MM.1S (cell line): ENCODE results near the gene LEF1.

Source experiments
- DNase-seq: peaks from one replicate; pipeline ENCODE4 v3.0.0-alpha.2; 2015
- H2AFZ ChIP-seq: fragments of 300-600 bp; sonication (generic); 2 replicates; pipeline ENCODE4 v1.6.0; 2016; ENCODE audit warnings: antibody characterized with exemption, low read length
- H3F3A ChIP-seq: fragments of 300-600 bp; sonication (generic); 2 replicates; pipeline ENCODE4 v1.6.1; 2016; ENCODE audit warnings: mild to moderate bottlenecking, antibody characterized with exemption, low read length, moderate library complexity, mixed read lengths; ENCODE audit not compliant: insufficient read depth
- H3K27ac ChIP-seq: fragments of 300-600 bp; sonication (generic); 2 replicates; pipeline ENCODE4 v1.5.1; 2016; ENCODE audit warnings: mild to moderate bottlenecking, low read length
- H3K27me3 ChIP-seq: fragments of 300-600 bp; sonication (generic); replicated peaks from 2 replicates; pipeline ENCODE4 v1.6.0; 2016; ENCODE audit warnings: low read length; ENCODE audit not compliant: insufficient read depth
- H3K36me3 ChIP-seq: fragments of 300-600 bp; sonication (generic); replicated peaks from 2 replicates; pipeline ENCODE4 v1.6.1; 2016; ENCODE audit warnings: mild to moderate bottlenecking, low read length, mixed read lengths; ENCODE audit not compliant: insufficient read depth
- H3K4me1 ChIP-seq: fragments of 300-600 bp; sonication (generic); 2 replicates; pipeline ENCODE4 v1.6.1; 2016; ENCODE audit warnings: low read length, mixed read lengths
- H3K4me2 ChIP-seq: fragments of 300-600 bp; sonication (generic); 2 replicates; pipeline ENCODE4 v1.6.0; 2016; ENCODE audit warnings: low read depth, low read length
- H3K4me3 ChIP-seq: fragments of 300-600 bp; sonication (generic); 2 replicates; pipeline ENCODE4 v1.5.1; 2016; ENCODE audit warnings: low read length, mixed read lengths
- H3K79me2 ChIP-seq: fragments of 300-600 bp; sonication (generic); 2 replicates; pipeline ENCODE4 v1.6.1; 2016; ENCODE audit warnings: mixed run types, low read length, mixed read lengths
- H3K9ac ChIP-seq: fragments of 300-600 bp; sonication (generic); 2 replicates; pipeline ENCODE4 v1.6.1; 2016; ENCODE audit warnings: low read length, mixed read lengths
- H3K9me2 ChIP-seq: fragments of 300-600 bp; sonication (generic); replicated peaks from 2 replicates; pipeline ENCODE4 v1.6.1; 2016; ENCODE audit warnings: mild to moderate bottlenecking, low read length, mixed read lengths; ENCODE audit not compliant: insufficient read depth
- H3K9me3 ChIP-seq: fragments of 300-600 bp; sonication (generic); replicated peaks from 2 replicates; pipeline ENCODE4 v1.6.1; 2016; ENCODE audit warnings: mild to moderate bottlenecking, low read length, mixed read lengths; ENCODE audit not compliant: insufficient read depth
- H4K20me1 ChIP-seq: fragments of 300-600 bp; sonication (generic); 2 replicates; pipeline ENCODE4 v1.6.1; 2016; ENCODE audit warnings: mild to moderate bottlenecking, low read length, moderate library complexity, mixed read lengths; ENCODE audit not compliant: insufficient read depth
- EZH2 ChIP-seq: fragments of 300-600 bp; sonication (generic); optimal IDR thresholded peaks from 2 replicates; pipeline ENCODE3; 2017; ENCODE audit warnings: low read depth, mild to moderate bottlenecking, antibody characterized with exemption, low read length, mixed read lengths
- EZH2phosphoT487 ChIP-seq: fragments of 300-600 bp; sonication (generic); IDR thresholded peaks from 2 replicates; pipeline ENCODE4 v1.6.1; 2018; ENCODE audit warnings: antibody characterized with exemption, low read length
- TF ChIP-seq, protein P1 (sequence below): fragments of 300-600 bp; sonication (generic); IDR thresholded peaks from 2 replicates; pipeline ENCODE4 v1.5.1; 2016; ENCODE audit warnings: antibody characterized with exemption, low read length, mixed read lengths

LEF1 gene

DNA sequence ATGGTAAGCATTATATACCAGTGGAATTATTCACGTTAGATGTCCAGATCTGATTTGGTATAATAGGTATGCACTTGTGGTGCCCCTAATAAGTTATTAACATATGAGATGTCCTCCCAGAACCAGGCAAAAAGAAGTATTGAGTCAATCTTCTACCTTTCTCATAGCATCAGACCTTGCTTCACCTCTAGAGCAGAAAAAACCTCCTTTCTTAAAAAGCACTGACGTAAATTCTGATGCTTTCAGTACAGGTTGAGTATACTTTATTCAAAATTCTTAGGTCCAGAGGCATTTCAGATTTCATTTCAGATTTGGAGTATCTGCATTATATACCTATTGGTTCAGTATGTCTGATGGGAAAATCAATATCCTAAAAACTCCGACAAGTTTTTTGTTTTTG lies 22.4 kb downstream of the LEF1 start:
- Histone ChIP-seq H3K9me3 (no peaks in the 10 kb centered on the region), H3K27me3 (no peaks in the 10 kb centered on the region), H3K79me2 (peaks cover 68% of the 10 kb centered on the region), H3K9ac (no peak overlapping the region), H2AFZ (no peak overlapping the region), H3K9me2 (no peaks in the 10 kb centered on the region), H3K36me3 (no peaks in the 10 kb centered on the region), H3K4me3 (no peak overlapping the region), H3K4me1 (peaks cover 10% of the 10 kb centered on the region), H3F3A (no peaks in the 10 kb centered on the region), H3K27ac (no peak overlapping the region), H3K4me2 (no peak overlapping the region), H4K20me1 (no peaks in the 10 kb centered on the region)
- TF ChIP-seq EZH2 (no peak), EZH2phosphoT487 (no peak)
- TF ChIP-seq, protein P1, sequence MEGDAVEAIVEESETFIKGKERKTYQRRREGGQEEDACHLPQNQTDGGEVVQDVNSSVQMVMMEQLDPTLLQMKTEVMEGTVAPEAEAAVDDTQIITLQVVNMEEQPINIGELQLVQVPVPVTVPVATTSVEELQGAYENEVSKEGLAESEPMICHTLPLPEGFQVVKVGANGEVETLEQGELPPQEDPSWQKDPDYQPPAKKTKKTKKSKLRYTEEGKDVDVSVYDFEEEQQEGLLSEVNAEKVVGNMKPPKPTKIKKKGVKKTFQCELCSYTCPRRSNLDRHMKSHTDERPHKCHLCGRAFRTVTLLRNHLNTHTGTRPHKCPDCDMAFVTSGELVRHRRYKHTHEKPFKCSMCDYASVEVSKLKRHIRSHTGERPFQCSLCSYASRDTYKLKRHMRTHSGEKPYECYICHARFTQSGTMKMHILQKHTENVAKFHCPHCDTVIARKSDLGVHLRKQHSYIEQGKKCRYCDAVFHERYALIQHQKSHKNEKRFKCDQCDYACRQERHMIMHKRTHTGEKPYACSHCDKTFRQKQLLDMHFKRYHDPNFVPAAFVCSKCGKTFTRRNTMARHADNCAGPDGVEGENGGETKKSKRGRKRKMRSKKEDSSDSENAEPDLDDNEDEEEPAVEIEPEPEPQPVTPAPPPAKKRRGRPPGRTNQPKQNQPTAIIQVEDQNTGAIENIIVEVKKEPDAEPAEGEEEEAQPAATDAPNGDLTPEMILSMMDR: no peak
- DNase-seq: no peak

GRCh38 chr4:108144451-108144850 lies 24.3 kb downstream of the LEF1 start:
- DNase-seq: no peak
- no peak for TF ChIP-seq EZH2
- TF ChIP-seq, protein P1: no peak
- no peak for TF ChIP-seq EZH2phosphoT487
- no peaks in the 10 kb centered on the region for H3K36me3 ChIP-seq
- H3K9me3 ChIP-seq: no peaks in the 10 kb centered on the region
- H3F3A ChIP-seq: no peaks in the 10 kb centered on the region
- H3K9me2 ChIP-seq: no peaks in the 10 kb centered on the region
- no peak overlapping the region for H3K4me2 ChIP-seq
- H3K79me2 ChIP-seq: peaks cover 71% of the 10 kb centered on the region
- no peak overlapping the region for H2AFZ ChIP-seq
- no peak overlapping the region for H3K4me3 ChIP-seq
- no peaks in the 10 kb centered on the region for H3K27me3 ChIP-seq
- peaks cover 11% of the 10 kb centered on the region for H3K4me1 ChIP-seq
- no peak overlapping the region for H3K27ac ChIP-seq
- no peaks in the 10 kb centered on the region for H4K20me1 ChIP-seq
- H3K9ac ChIP-seq: no peak overlapping the region

DNA sequence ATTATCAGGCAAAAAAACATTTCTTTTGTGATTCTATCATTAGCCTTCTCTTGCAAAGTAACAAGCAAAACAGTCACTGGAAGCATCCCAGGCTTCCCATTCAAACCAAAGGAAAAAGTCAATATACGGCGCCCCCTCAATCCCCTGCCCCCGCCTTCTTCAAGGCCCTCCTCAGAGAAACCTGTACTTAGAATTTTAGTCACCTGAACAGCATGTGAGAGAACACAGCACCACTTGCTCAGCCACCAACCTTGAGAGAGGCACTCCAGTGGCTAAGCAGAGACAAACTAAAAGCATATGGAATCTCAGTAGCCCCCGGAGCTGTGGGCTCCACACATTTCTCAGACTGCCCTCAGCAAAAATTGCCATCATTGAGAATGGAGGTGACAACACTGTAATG lies 25.2 kb downstream of the LEF1 start:
- Histone ChIP-seq H3K9me2 (no peaks in the 10 kb centered on the region), H3K79me2 (peaks cover 75% of the 10 kb centered on the region), H3K4me3 (no peak overlapping the region), H3K4me1 (peaks cover 15% of the 10 kb centered on the region), H3K27ac (no peak overlapping the region), H3K9ac (no peak overlapping the region), H2AFZ (no peak overlapping the region), H4K20me1 (no peaks in the 10 kb centered on the region), H3F3A (no peaks in the 10 kb centered on the region), H3K36me3 (no peaks in the 10 kb centered on the region), H3K9me3 (no peaks in the 10 kb centered on the region), H3K27me3 (no peaks in the 10 kb centered on the region), H3K4me2 (no peak overlapping the region)
- no peak for TF ChIP-seq EZH2
- DNase-seq: no peak

GRCh38 chr4:108142870-108143269 lies 25.9 kb downstream of the LEF1 start:
- H3K4me2 ChIP-seq: no peak overlapping the region
- H3K79me2 ChIP-seq: peaks cover 75% of the 10 kb centered on the region
- no peaks in the 10 kb centered on the region for H3K36me3 ChIP-seq
- no peaks in the 10 kb centered on the region for H3K27me3 ChIP-seq
- no peaks in the 10 kb centered on the region for H3K9me3 ChIP-seq
- TF ChIP-seq EZH2phosphoT487: no peak
- TF ChIP-seq, protein P1: no peak
- TF ChIP-seq EZH2: no peak
- no peaks in the 10 kb centered on the region for H4K20me1 ChIP-seq
- peaks cover 8% of the 10 kb centered on the region; the same call in 1 of the 2 replicates for H3K4me1 ChIP-seq
- DNase-seq: no peak
- H3K9me2 ChIP-seq: no peaks in the 10 kb centered on the region
- no peak overlapping the region for H3K27ac ChIP-seq
- H3K9ac ChIP-seq: no peak overlapping the region
- H2AFZ ChIP-seq: no peak overlapping the region
- H3K4me3 ChIP-seq: no peak overlapping the region
- no peaks in the 10 kb centered on the region for H3F3A ChIP-seq
